Measurements from ENCODE around the gene ERRFI1. TPM values are rescaled to one million over a fixed set of nuclear protein-coding genes. Genes with fewer than 3 reads are reported as not detected.

The ERRFI1 gene
- total and polyA plus RNA-seq, 2 experiments from 2014 or later = 29.7 to 50.8 TPM

GRCh38 chr1:8027748-8028570 lies 1.9 kb upstream of the ERRFI1 start:
- Histone ChIP-seq H3K9me3 (ENCODE audit: low read depth) (no peaks in the 10 kb centered on the region), H3F3A (ENCODE audit: insufficient read depth) (peaks cover 34% of the 10 kb centered on the region), H3K36me3 (ENCODE audit: low read depth) (no peaks in the 10 kb centered on the region), H2AFZ (no peak overlapping the region), H3K27ac (peak overlapping the region; percentile 85), H3K4me3 (peak overlapping the region; percentile 43), H3K4me2 (ENCODE audit: unreplicated experiment) (peak overlapping the region; percentile 56), H3K79me2 (ENCODE audit: insufficient read depth) (peaks cover 30% of the 10 kb centered on the region), H4K20me1 (ENCODE audit: insufficient read depth) (peaks cover 7% of the 10 kb centered on the region; the same call in 1 of the 2 replicates), H3K9ac (peak overlapping the region; percentile 66), H3K4me1 (ENCODE audit: insufficient read depth) (peaks cover 40% of the 10 kb centered on the region), H3K27me3 (replicated peaks; ENCODE audit: insufficient read depth) (no peaks in the 10 kb centered on the region), H3K9me2 (ENCODE audit: insufficient read depth) (no peaks in the 10 kb centered on the region)
- 3 to 4% methylated on average over 8 of the region's 8 CpGs for WGBS, 2 experiments (ENCODE audit: low coverage in 1 of 2, low lambda C conversion rate in 2 of 2, missing lambda C conversion rate in 2 of 2)
- TF ChIP-seq EZH2phosphoT487 (IDR thresholded peaks at IDR 0.05; ENCODE audit: insufficient read depth, low read depth) (no peak), EZH2 (IDR thresholded peaks at IDR 0.05; ENCODE audit: insufficient read depth, poor library complexity, severe bottlenecking) (no peak)
- peak; percentile 89 for DNase-seq
- in situ Hi-C loops (cut with MboI) = loop anchor here (25.0 kb wide), 1 partner anchor 209 kb away; no protein-coding TSS in a partner anchor

GRCh38 chr1:8026976-8027747 lies 1.1 kb upstream of the ERRFI1 start:
- peak overlapping the region; percentile 59 for H3K4me2 ChIP-seq (ENCODE audit: unreplicated experiment)
- no peaks in the 10 kb centered on the region for H3K9me3 ChIP-seq (ENCODE audit: low read depth)
- H3K9ac ChIP-seq = peak overlapping the region; percentile 83
- no peaks in the 10 kb centered on the region for H3K9me2 ChIP-seq (ENCODE audit: insufficient read depth)
- peaks cover 38% of the 10 kb centered on the region for H3K79me2 ChIP-seq (ENCODE audit: insufficient read depth)
- peaks cover 38% of the 10 kb centered on the region for H3F3A ChIP-seq (ENCODE audit: insufficient read depth)
- in situ Hi-C loops (cut with MboI) = loop anchor here (25.0 kb wide), 1 partner anchor 210 kb away; no protein-coding TSS in a partner anchor
- TF ChIP-seq EZH2phosphoT487 (IDR thresholded peaks at IDR 0.05; ENCODE audit: insufficient read depth, low read depth) (no peak), EZH2 (IDR thresholded peaks at IDR 0.05; ENCODE audit: insufficient read depth, poor library complexity, severe bottlenecking) (no peak)
- no peaks in the 10 kb centered on the region for H3K27me3 ChIP-seq (replicated peaks; ENCODE audit: insufficient read depth)
- H3K27ac ChIP-seq = peak overlapping the region; percentile 85
- H3K36me3 ChIP-seq (ENCODE audit: low read depth) = no peaks in the 10 kb centered on the region
- peaks cover 45% of the 10 kb centered on the region for H3K4me1 ChIP-seq (ENCODE audit: insufficient read depth)
- H3K4me3 ChIP-seq = peak overlapping the region; percentile 80
- WGBS, 2 experiments (ENCODE audit: low coverage in 1 of 2, low lambda C conversion rate in 2 of 2, missing lambda C conversion rate in 2 of 2) = 89% methylated on average over 14 to 25 of the region's 25 CpGs
- H2AFZ ChIP-seq = peak overlapping the region; percentile 77; the same call in 1 of the 2 replicates
- DNase-seq = peak; percentile 31
- H4K20me1 ChIP-seq (ENCODE audit: insufficient read depth) = peaks cover 7% of the 10 kb centered on the region; the same call in 1 of the 2 replicates

- Histone ChIP-seq H3K9ac (peak overlapping the region; percentile 83), H3K9me2 (ENCODE audit: insufficient read depth) (no peaks in the 10 kb centered on the region), H2AFZ (peak overlapping the region; percentile 18; the same call in 1 of the 2 replicates), H3K27ac (peak overlapping the region; percentile 15; the same call in 1 of the 2 replicates), H3K36me3 (ENCODE audit: low read depth) (no peaks in the 10 kb centered on the region), H3K27me3 (replicated peaks; ENCODE audit: insufficient read depth) (no peaks in the 10 kb centered on the region), H3K4me2 (ENCODE audit: unreplicated experiment) (peak overlapping the region; percentile 92), H3K79me2 (ENCODE audit: insufficient read depth) (peaks cover 53% of the 10 kb centered on the region), H3F3A (ENCODE audit: insufficient read depth) (peaks cover 50% of the 10 kb centered on the region), H4K20me1 (ENCODE audit: insufficient read depth) (peaks cover 7% of the 10 kb centered on the region; the same call in 1 of the 2 replicates), H3K4me1 (ENCODE audit: insufficient read depth) (peaks cover 54% of the 10 kb centered on the region), H3K4me3 (peak overlapping the region; percentile 80), H3K9me3 (ENCODE audit: low read depth) (no peaks in the 10 kb centered on the region)
- TF ChIP-seq EZH2phosphoT487 (IDR thresholded peaks at IDR 0.05; ENCODE audit: insufficient read depth, low read depth) (no peak), EZH2 (IDR thresholded peaks at IDR 0.05; ENCODE audit: insufficient read depth, poor library complexity, severe bottlenecking) (no peak)
- in situ Hi-C loops (cut with MboI) = loop anchor here (25.0 kb wide), 1 partner anchor 212 kb away; no protein-coding TSS in a partner anchor
- WGBS, 2 experiments (ENCODE audit: low coverage in 1 of 2, low lambda C conversion rate in 2 of 2, missing lambda C conversion rate in 2 of 2) = 0 to 1% methylated on average over 35 to 36 of the region's 69 CpGs
- peak; percentile 53 for DNase-seq
Observed at GRCh38 chr1:8025671-8026144, 401 bp downstream of the ERRFI1 start.
